HEK293 (cell line): Measurements from ENCODE around the gene COL18A1.

Source experiments
- CTCF ChIA-PET: fragments of 350-600 bp; formaldehyde crosslinking; extraction: SDS; loops from one replicate; lab custom pipeline; 2021; ENCODE audit warnings: antibody characterized with exemption; lab: Yijun Ruan, JAX
- POLR2A ChIA-PET: fragments of 300-600 bp; formaldehyde crosslinking; extraction: SDS; loops from one replicate; lab custom pipeline; 2020; ENCODE audit warnings: antibody characterized with exemption, inconsistent platforms; lab: Yijun Ruan, JAX
- H3K27ac ChIP-seq: fragments of 200-500 bp; sonication (Bioruptor generic); 2 replicates; pipeline ENCODE4 v1.5.1; 2014; ENCODE audit warnings: low read depth, low read length, control low read depth, inconsistent platforms; ENCODE audit errors: extremely low read depth
- H3K36me3 ChIP-seq, 2 experiments: fragments of 200-500 bp in 1 of 2; sonication (Bioruptor generic) in 1 of 2; 1 replicate in 1 of 2; 2 replicates in 1 of 2; pipeline ENCODE4 v1.5.1; 2014 to 2017; ENCODE audit warnings: inconsistent platforms in 2 of 2, low read length in 2 of 2; ENCODE audit not compliant: control insufficient read depth in 2 of 2, insufficient read depth in 1 of 2
- H3K4me1 ChIP-seq: fragments of 200-500 bp; sonication (Bioruptor generic); 2 replicates; pipeline ENCODE4 v1.5.1; 2014; ENCODE audit warnings: mild to moderate bottlenecking, low read length, inconsistent platforms; ENCODE audit not compliant: control insufficient read depth, insufficient read depth
- H3K4me3 ChIP-seq: 2 replicates; pipeline ENCODE4 v1.5.1; 2011; ENCODE audit warnings: low read depth, mild to moderate bottlenecking, control low read depth, low read length, moderate library complexity
- H3K9me3 ChIP-seq: fragments of 200-500 bp; sonication (Bioruptor generic); 2 replicates; pipeline ENCODE4 v1.5.1; 2014; ENCODE audit warnings: low read depth, low read length, inconsistent platforms; ENCODE audit not compliant: control insufficient read depth, insufficient read depth
- BCL11A ChIP-seq: fragments of 450-650 bp; formaldehyde crosslinking; IDR thresholded peaks from 2 replicates; pipeline ENCODE4 v1.5.1; 2016; ENCODE audit warnings: low read depth, missing biosample characterization, missing genetic modification characterization
- RBAK ChIP-seq: fragments of 450-650 bp; formaldehyde crosslinking; IDR thresholded peaks from 2 replicates; pipeline ENCODE4 v1.5.1; 2016; ENCODE audit warnings: missing biosample characterization, missing genetic modification characterization
- SCRT1 ChIP-seq: fragments of 450-650 bp; formaldehyde crosslinking; IDR thresholded peaks from 2 replicates; pipeline ENCODE4 v1.5.1; 2016; ENCODE audit warnings: missing biosample characterization, missing genetic modification characterization, borderline replicate concordance
- YY2 ChIP-seq: fragments of 450-650 bp; formaldehyde crosslinking; IDR thresholded peaks from 2 replicates; pipeline ENCODE4 v1.5.1; 2016; ENCODE audit warnings: missing biosample characterization, missing genetic modification characterization
- ZBTB11 ChIP-seq: fragments of 450-650 bp; formaldehyde crosslinking; conservative IDR thresholded peaks from 2 replicates; pipeline ENCODE4 v1.5.1; 2016; ENCODE audit warnings: low read depth, missing biosample characterization, missing genetic modification characterization
- ZNF140 ChIP-seq: fragments of 450-650 bp; formaldehyde crosslinking; IDR thresholded peaks from 2 replicates; pipeline ENCODE4 v1.5.1; 2016; ENCODE audit warnings: missing biosample characterization, missing genetic modification characterization
- ZNF280C ChIP-seq: fragments of 450-650 bp; formaldehyde crosslinking; IDR thresholded peaks from 2 replicates; pipeline ENCODE4 v1.5.1; 2016; ENCODE audit warnings: missing biosample characterization, missing genetic modification characterization
- ZNF404 ChIP-seq: fragments of 450-650 bp; formaldehyde crosslinking; IDR thresholded peaks from 2 replicates; pipeline ENCODE4 v1.5.1; 2017; ENCODE audit warnings: missing biosample characterization, missing genetic modification characterization
- ZNF518A ChIP-seq: fragments of 450-650 bp; formaldehyde crosslinking; conservative IDR thresholded peaks from 2 replicates; pipeline ENCODE4 v1.5.1; 2016; ENCODE audit warnings: low read depth, missing biosample characterization, missing genetic modification characterization
- ZNF529 ChIP-seq: fragments of 450-650 bp; formaldehyde crosslinking; IDR thresholded peaks from 2 replicates; pipeline ENCODE4 v1.5.1; 2017; ENCODE audit warnings: missing genetic modification characterization, missing biosample characterization; ENCODE audit not compliant: insufficient replicate concordance
- ZNF558 ChIP-seq: fragments of 450-650 bp; formaldehyde crosslinking; IDR thresholded peaks from 2 replicates; pipeline ENCODE4 v1.5.1; 2016; ENCODE audit warnings: missing biosample characterization, missing genetic modification characterization
- ZNF792 ChIP-seq: fragments of 450-650 bp; formaldehyde crosslinking; IDR thresholded peaks from 2 replicates; pipeline ENCODE4 v1.5.1; 2016; ENCODE audit warnings: missing biosample characterization, missing genetic modification characterization
- ZNF837 ChIP-seq: fragments of 450-650 bp; formaldehyde crosslinking; IDR thresholded peaks from 2 replicates; pipeline ENCODE4 v1.5.1; 2016; ENCODE audit warnings: missing biosample characterization, missing genetic modification characterization
- TF ChIP-seq, protein P1 (sequence below): fragments of 450-650 bp; formaldehyde crosslinking; IDR thresholded peaks from 2 replicates; pipeline ENCODE4 v1.5.1; 2016; ENCODE audit warnings: missing biosample characterization, missing genetic modification characterization, borderline replicate concordance

COL18A1 gene

DNA sequence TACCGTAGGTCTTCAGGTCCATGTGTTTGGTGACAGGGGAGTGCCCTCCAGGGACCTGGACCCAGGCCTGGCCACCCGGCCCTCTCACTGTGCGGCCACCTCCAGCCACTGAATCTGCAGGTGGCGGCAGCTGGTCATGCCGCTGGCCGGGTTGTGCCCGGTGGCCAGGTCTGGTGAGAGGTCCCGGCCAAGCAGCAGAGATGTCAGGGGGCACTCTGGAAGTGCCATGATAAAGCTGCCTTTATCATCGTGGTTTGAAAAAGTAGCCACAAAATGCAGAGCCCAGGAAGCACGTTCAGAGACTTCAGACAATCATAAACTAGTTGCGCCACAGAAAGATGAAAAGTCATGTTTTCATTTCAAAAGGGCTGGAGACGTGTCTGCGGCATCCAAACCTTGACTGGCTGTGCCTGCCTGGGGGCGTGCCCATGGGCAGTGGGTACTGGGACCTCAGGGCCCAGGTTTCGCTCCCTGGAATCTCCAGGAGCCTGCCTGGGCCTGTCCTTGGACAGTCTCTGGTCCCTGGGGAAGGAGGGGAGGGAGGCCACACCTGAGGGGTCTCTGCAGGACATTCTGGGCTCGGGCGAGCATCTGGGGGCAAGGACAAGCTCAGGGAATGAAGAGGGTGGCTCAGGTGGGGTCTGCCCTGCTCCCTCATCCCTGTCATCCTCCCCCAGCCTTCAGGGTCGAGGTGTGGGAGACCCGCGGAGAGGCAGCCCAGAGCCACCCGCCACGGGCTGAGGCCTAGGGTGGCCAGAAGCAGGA lies 44.9 kb downstream of the COL18A1 start:
- Histone ChIP-seq H3K36me3 (peaks cover 0 to 5% of the 10 kb centered on the region in 2 experiments; a peak in 1 of 3 replicates), H3K4me3 (no peak overlapping the region), H3K9me3 (no peaks in the 10 kb centered on the region), H3K4me1 (no peaks in the 10 kb centered on the region), H3K27ac (no peak overlapping the region)
- ChIA-PET CTCF (no interaction called here), POLR2A (no interaction called here)
- TF ChIP-seq ZNF558 (tag by site-specific recombination): no peak
- no peak for TF ChIP-seq ZNF404
- no peak for TF ChIP-seq SCRT1 (tag by site-specific recombination)
- no peak for TF ChIP-seq ZNF792 (tag by site-specific recombination)
- no peak for TF ChIP-seq ZNF518A
- no peak for TF ChIP-seq YY2 (tag by site-specific recombination)
- no peak for TF ChIP-seq ZNF529 (tag by site-specific recombination)
- TF ChIP-seq, protein P1, sequence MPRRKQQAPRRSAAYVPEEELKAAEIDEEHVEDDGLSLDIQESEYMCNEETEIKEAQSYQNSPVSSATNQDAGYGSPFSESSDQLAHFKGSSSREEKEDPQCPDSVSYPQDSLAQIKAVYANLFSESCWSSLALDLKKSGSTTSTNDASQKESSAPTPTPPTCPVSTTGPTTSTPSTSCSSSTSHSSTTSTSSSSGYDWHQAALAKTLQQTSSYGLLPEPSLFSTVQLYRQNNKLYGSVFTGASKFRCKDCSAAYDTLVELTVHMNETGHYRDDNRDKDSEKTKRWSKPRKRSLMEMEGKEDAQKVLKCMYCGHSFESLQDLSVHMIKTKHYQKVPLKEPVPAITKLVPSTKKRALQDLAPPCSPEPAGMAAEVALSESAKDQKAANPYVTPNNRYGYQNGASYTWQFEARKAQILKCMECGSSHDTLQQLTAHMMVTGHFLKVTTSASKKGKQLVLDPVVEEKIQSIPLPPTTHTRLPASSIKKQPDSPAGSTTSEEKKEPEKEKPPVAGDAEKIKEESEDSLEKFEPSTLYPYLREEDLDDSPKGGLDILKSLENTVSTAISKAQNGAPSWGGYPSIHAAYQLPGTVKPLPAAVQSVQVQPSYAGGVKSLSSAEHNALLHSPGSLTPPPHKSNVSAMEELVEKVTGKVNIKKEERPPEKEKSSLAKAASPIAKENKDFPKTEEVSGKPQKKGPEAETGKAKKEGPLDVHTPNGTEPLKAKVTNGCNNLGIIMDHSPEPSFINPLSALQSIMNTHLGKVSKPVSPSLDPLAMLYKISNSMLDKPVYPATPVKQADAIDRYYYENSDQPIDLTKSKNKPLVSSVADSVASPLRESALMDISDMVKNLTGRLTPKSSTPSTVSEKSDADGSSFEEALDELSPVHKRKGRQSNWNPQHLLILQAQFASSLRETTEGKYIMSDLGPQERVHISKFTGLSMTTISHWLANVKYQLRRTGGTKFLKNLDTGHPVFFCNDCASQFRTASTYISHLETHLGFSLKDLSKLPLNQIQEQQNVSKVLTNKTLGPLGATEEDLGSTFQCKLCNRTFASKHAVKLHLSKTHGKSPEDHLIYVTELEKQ: no peak
- no peak for TF ChIP-seq ZNF837 (tag by site-specific recombination)
- no peak for TF ChIP-seq BCL11A (tag by site-specific recombination)
- TF ChIP-seq ZNF280C (tag by site-specific recombination): no peak
- no peak for TF ChIP-seq RBAK (tag by site-specific recombination)

DNA sequence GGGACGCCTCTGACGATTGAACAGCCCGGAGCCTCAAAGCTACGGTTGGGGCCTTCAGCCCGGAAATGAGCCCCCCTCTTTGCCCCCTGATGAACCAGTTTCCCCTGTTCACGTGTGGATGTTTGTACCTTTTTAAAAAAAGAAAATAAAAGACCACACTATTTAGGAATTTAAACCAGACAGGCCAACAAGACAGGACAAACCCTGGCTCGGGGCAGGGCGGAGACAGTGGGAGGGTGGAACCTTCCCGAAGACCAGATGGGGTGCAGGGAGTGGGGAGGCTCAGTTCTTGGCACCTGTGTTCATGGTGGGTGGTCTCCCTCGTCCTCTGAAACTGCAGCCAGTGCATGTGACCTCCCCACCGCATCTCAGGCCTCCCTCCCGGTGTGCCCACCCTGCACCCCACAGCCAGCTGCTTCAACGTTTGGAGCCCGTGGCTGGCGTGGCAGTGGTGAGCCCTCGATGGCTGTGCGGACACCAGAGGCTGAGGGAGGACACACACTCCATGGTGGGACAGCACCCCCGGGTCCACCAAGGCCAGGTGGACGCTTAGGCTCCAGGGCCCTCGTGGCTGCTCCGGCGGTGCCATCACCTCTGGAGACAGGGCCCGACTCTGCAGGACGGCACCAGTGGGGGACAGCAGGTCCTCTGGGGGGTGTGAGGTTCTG lies 45.6 kb downstream of the COL18A1 start:
- Histone ChIP-seq H3K4me1 (no peaks in the 10 kb centered on the region), H3K9me3 (no peaks in the 10 kb centered on the region), H3K27ac (no peak overlapping the region), H3K36me3 (peaks cover 0 to 5% of the 10 kb centered on the region in 2 experiments; a peak in 1 of 3 replicates), H3K4me3 (no peak overlapping the region)
- CTCF ChIA-PET: no interaction called here
- TF ChIP-seq ZNF140 (tag by site-specific recombination) (no peak), ZBTB11 (no peak)
- POLR2A ChIA-PET: no interaction called here
